Body of pancreas (tissue), 4 donors: ENCODE measurements around the gene ACAD9.
"Not testable (repeated sequence)": the region's sequence is repeated elsewhere in the genome, so short reads cannot be mapped to it uniquely, and the experiment has no call there.

Experiments used
- POLR2A ChIP-seq, 3 donors: fragments of 450-650 bp; IDR thresholded peaks; one replicate each; pipeline ENCODE4 v1.6.1; 2016; ENCODE audit warnings: antibody characterized with exemption in 3 of 3, mild to moderate bottlenecking in 2 of 3
- TF ChIP-seq, protein P1 (sequence below), 7 experiments: fragments of 450-650 bp in 4 of 7; fragments of 200-600 bp in 3 of 7; sonication (generic) in 3 of 7; IDR thresholded peaks; one replicate each; pipeline ENCODE4 v1.5.1; 2016 to 2019; ENCODE audit warnings: antibody characterized with exemption in 7 of 7

DNA sequence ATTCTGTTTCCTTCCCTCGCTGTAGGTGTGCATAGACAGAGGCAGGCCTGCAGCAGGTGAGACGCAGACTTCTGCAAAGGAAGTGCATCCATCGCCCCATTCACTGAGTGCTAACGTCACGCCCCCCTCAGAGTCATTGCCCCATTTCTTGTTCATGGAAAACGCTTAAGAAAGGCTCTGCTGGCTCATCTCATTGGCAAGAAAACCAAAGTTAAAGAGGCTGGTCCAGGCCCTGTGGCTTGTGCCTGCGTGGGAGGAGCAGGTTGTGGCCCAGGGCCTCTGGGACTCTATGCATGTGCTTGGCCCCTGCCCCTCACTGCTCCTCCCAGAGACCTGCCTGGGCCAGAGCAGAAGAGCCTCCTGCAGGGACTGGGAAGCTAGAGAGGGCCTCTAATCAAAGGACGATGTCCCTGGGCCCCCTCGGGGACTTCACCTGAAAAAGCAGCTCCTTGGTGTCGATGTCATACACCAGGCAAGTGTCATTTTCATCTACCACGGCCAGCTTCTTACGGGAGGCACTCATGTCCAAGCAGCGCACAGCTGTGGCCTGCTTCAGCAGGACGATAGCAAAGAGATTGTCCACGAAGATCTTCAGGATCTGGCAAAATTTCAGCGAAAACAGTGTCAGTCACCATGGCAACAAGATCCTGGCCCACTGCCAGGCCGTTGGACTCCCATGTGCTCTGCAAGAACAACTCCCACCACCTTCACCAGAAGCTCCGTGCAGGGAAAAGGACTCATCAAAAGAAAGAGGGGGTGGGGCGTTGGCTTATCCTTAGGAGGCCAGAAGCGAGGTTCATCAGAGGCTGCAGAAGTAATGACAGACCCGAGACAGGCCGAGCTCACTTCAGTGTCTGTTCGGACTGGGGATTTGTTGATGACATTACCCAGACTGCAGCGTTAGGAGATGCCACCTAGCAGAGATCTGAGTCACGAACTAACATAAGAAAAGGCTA, 14.3 kb upstream of the ACAD9 start:
- TF ChIP-seq, protein P1, sequence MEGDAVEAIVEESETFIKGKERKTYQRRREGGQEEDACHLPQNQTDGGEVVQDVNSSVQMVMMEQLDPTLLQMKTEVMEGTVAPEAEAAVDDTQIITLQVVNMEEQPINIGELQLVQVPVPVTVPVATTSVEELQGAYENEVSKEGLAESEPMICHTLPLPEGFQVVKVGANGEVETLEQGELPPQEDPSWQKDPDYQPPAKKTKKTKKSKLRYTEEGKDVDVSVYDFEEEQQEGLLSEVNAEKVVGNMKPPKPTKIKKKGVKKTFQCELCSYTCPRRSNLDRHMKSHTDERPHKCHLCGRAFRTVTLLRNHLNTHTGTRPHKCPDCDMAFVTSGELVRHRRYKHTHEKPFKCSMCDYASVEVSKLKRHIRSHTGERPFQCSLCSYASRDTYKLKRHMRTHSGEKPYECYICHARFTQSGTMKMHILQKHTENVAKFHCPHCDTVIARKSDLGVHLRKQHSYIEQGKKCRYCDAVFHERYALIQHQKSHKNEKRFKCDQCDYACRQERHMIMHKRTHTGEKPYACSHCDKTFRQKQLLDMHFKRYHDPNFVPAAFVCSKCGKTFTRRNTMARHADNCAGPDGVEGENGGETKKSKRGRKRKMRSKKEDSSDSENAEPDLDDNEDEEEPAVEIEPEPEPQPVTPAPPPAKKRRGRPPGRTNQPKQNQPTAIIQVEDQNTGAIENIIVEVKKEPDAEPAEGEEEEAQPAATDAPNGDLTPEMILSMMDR (IDR thresholded peaks at IDR 0.05), result not testable (repeated sequence)
- TF ChIP-seq POLR2A (IDR thresholded peaks at IDR 0.05), result not testable (repeated sequence)
